ENCODE results near the gene PAGE2B. TPM values are rescaled to one million over a fixed set of nuclear protein-coding genes. Genes with fewer than 3 reads are reported as not detected.

PAGE2B gene
- total and polyA plus RNA-seq, 9 of the 15 experiments (the other 6 are each of a cell fraction or from before 2014, with no cell fraction given) = 1.8 to 36.0 (median 16.5) TPM

GRCh38 chrX:55111578-55112254 lies 36.9 kb downstream of the PAGE2B start:
- no peaks in the 10 kb centered on the region for H4K20me1 ChIP-seq (replicated peaks; ENCODE audit: control insufficient read depth, insufficient read depth, low read length)
- ATAC-seq (no peak), DNase-seq (ENCODE audit: extremely low read depth in 1 of 4, low spot score in 3 of 4) (no peak), FAIRE-seq (no peak)
- no peaks in the 10 kb centered on the region for H3K9me3 ChIP-seq (replicated peaks; ENCODE audit: control insufficient read depth, insufficient read depth, low read depth, low read length)
- BruUV-seq (replicated peaks) = no TSS peak
- H3K4me3 ChIP-seq = no peak overlapping the region
- H3K36me3 ChIP-seq (ENCODE audit: control insufficient read depth, insufficient read depth, low read length) = no peaks in the 10 kb centered on the region
- H2AFZ ChIP-seq (ENCODE audit: low read depth, low read length) = 0 out of 2 replicates have a peak overlapping the region, but pooled peaks have one; percentile 45
- no peak overlapping the region for H3K4me2 ChIP-seq (ENCODE audit: insufficient read depth, low read length)
- intact Hi-C loops (cut with micrococcal nuclease) (no loop called here), in situ Hi-C loops (cut with MboI) (no loop called here)
- TF ChIP-seq ZNF511 (CRISPR knock-in tag; IDR thresholded peaks at IDR 0.05) (no peak), RHOXF2B (CRISPR knock-in tag; conservative IDR thresholded peaks at IDR 0.05) (no peak), PHF21A (IDR thresholded peaks at IDR 0.05; ENCODE audit: borderline replicate concordance, low read depth) (no peak), RBM14 (IDR thresholded peaks at IDR 0.05; ENCODE audit: borderline replicate concordance, insufficient read depth, low read depth, low read length) (no peak), TOE1 (IDR thresholded peaks at IDR 0.05; ENCODE audit: borderline replicate concordance) (no peak), TOE1 (CRISPR knock-in tag; IDR thresholded peaks at IDR 0.05; ENCODE audit: borderline replicate concordance, low read depth) (no peak), NFE2L1 (tag; IDR thresholded peaks at IDR 0.05; ENCODE audit: borderline replicate concordance, low read depth) (no peak), HDAC8 (tag; IDR thresholded peaks at IDR 0.05) (no peak), RREB1 (CRISPR knock-in tag; IDR thresholded peaks at IDR 0.05) (no peak), MIER1 (IDR thresholded peaks at IDR 0.05; ENCODE audit: low read depth) (no peak), ZNF445 (CRISPR knock-in tag; IDR thresholded peaks at IDR 0.05; ENCODE audit: low read depth) (no peak)
- no peak overlapping the region for H3K27ac ChIP-seq (ENCODE audit: extremely low read depth, low read depth, low read length)
- H3K79me2 ChIP-seq (ENCODE audit: control insufficient read depth, insufficient read depth, low read length) = no peaks in the 10 kb centered on the region
- H3K27me3 ChIP-seq (ENCODE audit: control insufficient read depth in 2 of 2, insufficient read depth in 2 of 2, low read length in 2 of 2) = no peaks in the 10 kb centered on the region
- POLR2A ChIA-PET = interaction anchor here (0.7 to 1.3 kb wide), 3 partner anchors 11 to 398 kb away, joined by 3 to 5 read pairs (median 4); no protein-coding TSS in a partner anchor
- CTCF ChIA-PET (ENCODE audit: low intra/inter-chr PET ratio) = no interaction called here
- no peaks in the 10 kb centered on the region for H3K9me1 ChIP-seq (ENCODE audit: control insufficient read depth, insufficient read depth, low read length)
- WGBS (ENCODE audit: insufficient coverage, low coverage, missing lambda C conversion rate) = 44% methylated on average over 7 of the region's 8 CpGs
- H3K9ac ChIP-seq (ENCODE audit: insufficient read depth in 1 of 2, low read depth in 2 of 2, low read length in 2 of 2) = no peak overlapping the region
- peaks cover 0 to 12% of the 10 kb centered on the region in 2 experiments; a peak in 3 of 5 replicates for H3K4me1 ChIP-seq (replicated peaks in 1 of 2; ENCODE audit: control insufficient read depth in 2 of 2, insufficient read depth in 2 of 2, low read length in 2 of 2)
